ENCODE measurements around the gene NALF2. TPM values are rescaled to one million over a fixed set of nuclear protein-coding genes. Genes with fewer than 3 reads are reported as not detected.

The NALF2 gene
- total RNA-seq, 4 donors from 2014 or later, result 0.35 to 0.58 TPM; not detected in 2

DNA sequence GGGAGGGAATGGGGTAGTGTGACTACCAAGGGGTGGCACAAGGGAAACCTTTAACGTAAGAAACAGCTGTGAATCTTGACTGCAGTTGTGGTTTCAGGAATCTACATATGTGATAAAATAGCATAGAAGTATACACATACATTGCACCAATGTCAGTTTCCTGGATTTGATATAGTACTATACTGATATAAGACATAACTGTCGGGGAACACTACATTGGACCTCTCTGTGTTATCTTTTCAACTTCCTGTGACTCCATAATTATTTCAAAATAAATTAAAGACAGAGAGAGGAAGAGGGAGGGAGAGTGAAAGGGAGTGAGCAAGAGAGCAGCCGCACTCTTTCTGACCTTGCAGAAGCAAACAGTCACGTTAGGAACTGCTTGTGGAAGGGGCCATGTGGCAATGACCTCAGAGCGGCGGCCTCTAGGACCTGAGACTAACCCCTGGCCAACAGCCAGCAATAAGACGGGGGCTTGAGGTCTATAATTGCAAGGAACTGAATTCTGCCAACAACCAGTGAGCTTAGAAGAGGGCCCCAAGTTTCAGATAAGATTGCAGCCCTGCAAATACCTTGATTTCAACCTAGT is 47.4 kb downstream of the NALF2 start:
- DNase-seq, result no peak
- Histone ChIP-seq H3K4me1 (no peaks in the 10 kb centered on the region), H3K36me3 (no peaks in the 10 kb centered on the region), H3K27me3 (no peaks in the 10 kb centered on the region), H3K4me3 (no peak overlapping the region), H3K9me3 (no peaks in the 10 kb centered on the region), H3K27ac (no peak overlapping the region)
- intact Hi-C loops (cut with DNase I; ENCODE audit: low total_unique reads), result no loop called here
- TF ChIP-seq, protein P1, sequence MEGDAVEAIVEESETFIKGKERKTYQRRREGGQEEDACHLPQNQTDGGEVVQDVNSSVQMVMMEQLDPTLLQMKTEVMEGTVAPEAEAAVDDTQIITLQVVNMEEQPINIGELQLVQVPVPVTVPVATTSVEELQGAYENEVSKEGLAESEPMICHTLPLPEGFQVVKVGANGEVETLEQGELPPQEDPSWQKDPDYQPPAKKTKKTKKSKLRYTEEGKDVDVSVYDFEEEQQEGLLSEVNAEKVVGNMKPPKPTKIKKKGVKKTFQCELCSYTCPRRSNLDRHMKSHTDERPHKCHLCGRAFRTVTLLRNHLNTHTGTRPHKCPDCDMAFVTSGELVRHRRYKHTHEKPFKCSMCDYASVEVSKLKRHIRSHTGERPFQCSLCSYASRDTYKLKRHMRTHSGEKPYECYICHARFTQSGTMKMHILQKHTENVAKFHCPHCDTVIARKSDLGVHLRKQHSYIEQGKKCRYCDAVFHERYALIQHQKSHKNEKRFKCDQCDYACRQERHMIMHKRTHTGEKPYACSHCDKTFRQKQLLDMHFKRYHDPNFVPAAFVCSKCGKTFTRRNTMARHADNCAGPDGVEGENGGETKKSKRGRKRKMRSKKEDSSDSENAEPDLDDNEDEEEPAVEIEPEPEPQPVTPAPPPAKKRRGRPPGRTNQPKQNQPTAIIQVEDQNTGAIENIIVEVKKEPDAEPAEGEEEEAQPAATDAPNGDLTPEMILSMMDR (IDR thresholded peaks at IDR 0.05), result no peak
- TF ChIP-seq POLR2A (IDR thresholded peaks at IDR 0.05), result no peak

DNA sequence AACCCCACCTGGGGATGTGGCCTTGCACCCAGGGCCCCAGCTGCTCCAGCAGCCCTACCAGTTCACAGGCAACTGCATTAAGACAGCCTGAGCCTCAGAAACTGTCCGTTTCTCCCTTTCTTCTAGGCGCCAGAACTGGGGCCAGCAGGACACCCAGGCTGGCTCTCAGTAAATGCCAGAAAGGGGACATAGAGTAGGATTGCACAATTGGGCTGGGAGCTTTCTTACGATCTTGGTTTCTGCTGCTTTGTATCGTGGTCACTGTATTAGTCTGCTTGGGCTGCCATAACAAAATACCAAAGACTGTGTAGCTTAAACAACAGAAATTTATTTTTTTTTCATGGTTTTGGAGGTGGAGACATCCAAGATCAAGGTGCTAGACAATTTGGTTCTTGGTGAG is 48.4 kb downstream of the NALF2 start:
- TF ChIP-seq, protein P1 (IDR thresholded peaks at IDR 0.05), result no peak
- TF ChIP-seq POLR2A (IDR thresholded peaks at IDR 0.05), result no peak
- Histone ChIP-seq H3K4me3 (no peak overlapping the region), H3K9me3 (no peaks in the 10 kb centered on the region), H3K36me3 (no peaks in the 10 kb centered on the region), H3K27ac (no peak overlapping the region), H3K4me1 (no peaks in the 10 kb centered on the region), H3K27me3 (no peaks in the 10 kb centered on the region)
- intact Hi-C loops (cut with DNase I; ENCODE audit: low total_unique reads), result no loop called here
- no peak for DNase-seq

Other genes with a start within 250 kb of the NALF2 start
- 10 to 100 TPM in 2 of 4 donors, 1 to 10 TPM in 1, under 1 TPM in 1; 0.51 to 13.5 (median 7.3) TPM for gene EDA, start 111.8 kb downstream of the NALF2 start, total RNA-seq

Data from uterus (tissue), 4 donors.